Activated CD8-positive, alpha-beta T cell treated with anti-CD3 and anti-CD28 coated beads, Interleukin-2, amount 10 ng/mL, durations not matched to agents 7 days and 5 days (primary cell): Measurements from ENCODE around the gene FCRLB. TPM values are rescaled to one million over a fixed set of nuclear protein-coding genes. Genes with fewer than 3 reads are reported as not detected.
"Not testable (repeated sequence)": the region's sequence is repeated elsewhere in the genome, so short reads cannot be mapped to it uniquely, and the experiment has no call there.

ENCODE experiments used
- ATAC-seq: fragments of 150-1000 bp; cut with Tn5 transposase; one replicate; pipeline ENCODE4 v1.10.0; 2021; ENCODE audit warnings: moderate library complexity
- CTCF ChIA-PET: fragments of 350-600 bp; sonication (Branson Sonifier 250); formaldehyde crosslinking; loops from one replicate; lab custom pipeline; 2021; ENCODE audit warnings: antibody characterized with exemption; lab: Charles Lee
- POLR2A ChIA-PET: fragments of 350-600 bp; sonication (Branson Sonifier 250); formaldehyde crosslinking; loops from one replicate; lab custom pipeline; 2021; ENCODE audit warnings: antibody characterized with exemption; lab: Charles Lee
- DNase-seq: peaks from one replicate; pipeline ENCODE4 v3.0.0-alpha.2; 2020
- H3K27ac Mint-ChIP-seq: one replicate; pipeline ENCODE4 v1.8.0; 2021; ENCODE audit warnings: mild to moderate bottlenecking, mixed read lengths
- H3K27me3 Mint-ChIP-seq: one replicate; pipeline ENCODE4 v1.8.0; 2021; ENCODE audit warnings: low read depth, mixed read lengths
- H3K36me3 Mint-ChIP-seq: one replicate; pipeline ENCODE4 v1.8.0; 2021; ENCODE audit warnings: low read depth, mixed read lengths
- H3K4me1 Mint-ChIP-seq: one replicate; pipeline ENCODE4 v1.8.0; 2021; ENCODE audit warnings: low read depth, mixed read lengths
- H3K4me3 Mint-ChIP-seq: one replicate; pipeline ENCODE4 v1.8.0; 2021; ENCODE audit warnings: mild to moderate bottlenecking, mixed read lengths
- H3K9me3 Mint-ChIP-seq: one replicate; pipeline ENCODE4 v1.8.0; 2022; ENCODE audit warnings: mixed read lengths; ENCODE audit not compliant: insufficient read depth
- total RNA-seq, 2 experiments: library from RNA; stranded (reverse); gene quantifications; one replicate each; pipeline ENCODE4 v1.2.3, GENCODE V29; 2021

The FCRLB gene
- total RNA-seq = under 1 TPM; 0.97 TPM

GRCh38 chr1:161720956-161721737 is at the start of gene FCRLB:
Gene FCRLB, plus strand, starts transcription at chr1:161721544. Its CDS starts 1,129 bp downstream, at chr1:161722673.
- POLR2A ChIA-PET = no interaction called here
- Mint-ChIP-seq H3K9me3 (no peaks in the 10 kb centered on the region), H3K27me3 (peaks cover 22% of the 10 kb centered on the region), H3K27ac (peak within 1 kb of the TSS; percentile 20), H3K4me3 (no peak within 1 kb of the TSS), H3K36me3 (no peaks in the 10 kb centered on the region), H3K4me1 (peaks cover 33% of the 10 kb centered on the region)
- CTCF ChIA-PET = interaction anchor here (1.0 to 1.2 kb wide), 2 partner anchors 17 to 20 kb away, joined by 3 read pairs; no protein-coding TSS in a partner anchor
- no peak for ATAC-seq
- DNase-seq = no peak

GRCh38 chr1:161673437-161673836 is 47.9 kb upstream of the FCRLB start:
- CTCF ChIA-PET, H3K4me1 Mint-ChIP-seq, H3K27ac Mint-ChIP-seq, H3K9me3 Mint-ChIP-seq, H3K27me3 Mint-ChIP-seq, H3K4me3 Mint-ChIP-seq, POLR2A ChIA-PET, H3K36me3 Mint-ChIP-seq, DNase-seq, ATAC-seq: not testable (repeated sequence)

GRCh38 chr1:161674447-161674846 is 46.9 kb upstream of the FCRLB start:
- H3K27me3 Mint-ChIP-seq, DNase-seq, H3K36me3 Mint-ChIP-seq, H3K4me1 Mint-ChIP-seq, H3K4me3 Mint-ChIP-seq, H3K9me3 Mint-ChIP-seq, POLR2A ChIA-PET, CTCF ChIA-PET, ATAC-seq, H3K27ac Mint-ChIP-seq: not testable (repeated sequence)

GRCh38 chr1:161674908-161675307 is 46.4 kb upstream of the FCRLB start:
- CTCF ChIA-PET, H3K4me1 Mint-ChIP-seq, DNase-seq, H3K9me3 Mint-ChIP-seq, ATAC-seq, H3K27ac Mint-ChIP-seq, H3K27me3 Mint-ChIP-seq, H3K4me3 Mint-ChIP-seq, POLR2A ChIA-PET, H3K36me3 Mint-ChIP-seq: not testable (repeated sequence)

- Mint-ChIP-seq H3K4me3 (no peak overlapping the region), H3K9me3 (no peaks in the 10 kb centered on the region), H3K27ac (no peak overlapping the region), H3K4me1 (no peaks in the 10 kb centered on the region), H3K27me3 (peaks cover 6% of the 10 kb centered on the region), H3K36me3 (no peaks in the 10 kb centered on the region)
- DNase-seq (no peak), ATAC-seq (no peak)
- ChIA-PET CTCF (no interaction called here), POLR2A (no interaction called here)
Observed at GRCh38 chr1:161676441-161676840, 44.9 kb upstream of the FCRLB start.

- Mint-ChIP-seq H3K27ac (no peak overlapping the region), H3K9me3 (no peaks in the 10 kb centered on the region), H3K36me3 (no peaks in the 10 kb centered on the region), H3K4me3 (no peak overlapping the region), H3K27me3 (peaks cover 11% of the 10 kb centered on the region), H3K4me1 (no peaks in the 10 kb centered on the region)
- ChIA-PET POLR2A (interaction anchor here (0.7 kb wide), 1 partner anchor 71 kb away, joined by 3 read pairs; no protein-coding TSS in a partner anchor), CTCF (no interaction called here)
- no peak for ATAC-seq
- DNase-seq = no peak
Observed at GRCh38 chr1:161676958-161677689, 44.2 kb upstream of the FCRLB start.

GRCh38 chr1:161678500-161678899 is 42.8 kb upstream of the FCRLB start:
- Mint-ChIP-seq H3K4me3 (no peak overlapping the region), H3K27me3 (peaks cover 21% of the 10 kb centered on the region), H3K4me1 (no peaks in the 10 kb centered on the region), H3K27ac (no peak overlapping the region), H3K9me3 (no peaks in the 10 kb centered on the region), H3K36me3 (no peaks in the 10 kb centered on the region)
- DNase-seq (no peak), ATAC-seq (no peak)
- CTCF ChIA-PET = no interaction called here
- POLR2A ChIA-PET = no interaction called here

- Mint-ChIP-seq H3K9me3 (no peaks in the 10 kb centered on the region), H3K27ac (no peak overlapping the region), H3K36me3 (no peaks in the 10 kb centered on the region), H3K4me3 (no peak overlapping the region), H3K27me3 (peaks cover 33% of the 10 kb centered on the region), H3K4me1 (no peaks in the 10 kb centered on the region)
- no peak for DNase-seq
- ATAC-seq = no peak
- ChIA-PET POLR2A (no interaction called here), CTCF (no interaction called here)
Observed at GRCh38 chr1:161681879-161682278, 39.5 kb upstream of the FCRLB start.

GRCh38 chr1:161688946-161689345 is 32.4 kb upstream of the FCRLB start:
- Mint-ChIP-seq H3K9me3 (no peaks in the 10 kb centered on the region), H3K36me3 (no peaks in the 10 kb centered on the region), H3K4me3 (no peak overlapping the region), H3K27me3 (peaks cover 24% of the 10 kb centered on the region), H3K4me1 (no peaks in the 10 kb centered on the region), H3K27ac (no peak overlapping the region)
- ATAC-seq (no peak), DNase-seq (no peak)
- POLR2A ChIA-PET = no interaction called here
- CTCF ChIA-PET = no interaction called here

- Mint-ChIP-seq H3K36me3 (no peaks in the 10 kb centered on the region), H3K4me1 (no peaks in the 10 kb centered on the region), H3K9me3 (no peaks in the 10 kb centered on the region), H3K27ac (no peak overlapping the region), H3K27me3 (peaks cover 39% of the 10 kb centered on the region), H3K4me3 (no peak overlapping the region)
- CTCF ChIA-PET = interaction anchor here (1.1 kb wide), 1 partner anchor 47 kb away, joined by 3 read pairs; no protein-coding TSS in a partner anchor
- POLR2A ChIA-PET = no interaction called here
- ATAC-seq = no peak
- DNase-seq = no peak
Observed at GRCh38 chr1:161691846-161692245, 29.5 kb upstream of the FCRLB start.

- H3K4me1 Mint-ChIP-seq, POLR2A ChIA-PET, H3K27ac Mint-ChIP-seq, H3K36me3 Mint-ChIP-seq, H3K9me3 Mint-ChIP-seq, DNase-seq, H3K4me3 Mint-ChIP-seq, CTCF ChIA-PET, ATAC-seq: not testable (repeated sequence)
- H3K27me3 Mint-ChIP-seq = peaks cover 44% of the 10 kb centered on the region
Observed at GRCh38 chr1:161693020-161693712, 28.2 kb upstream of the FCRLB start.

GRCh38 chr1:161698302-161698701 is 23.0 kb upstream of the FCRLB start:
- ATAC-seq, CTCF ChIA-PET, H3K9me3 Mint-ChIP-seq, DNase-seq, H3K27ac Mint-ChIP-seq, H3K4me1 Mint-ChIP-seq, POLR2A ChIA-PET, H3K36me3 Mint-ChIP-seq, H3K4me3 Mint-ChIP-seq: not testable (repeated sequence)
- peaks cover 49% of the 10 kb centered on the region for H3K27me3 Mint-ChIP-seq
